Measurements from ENCODE around the gene CNPY4. TPM values are rescaled to one million over a fixed set of nuclear protein-coding genes. Genes with fewer than 3 reads are reported as not detected.
"Not testable (repeated sequence)": the region's sequence is repeated elsewhere in the genome, so short reads cannot be mapped to it uniquely, and the experiment has no call there.

CNPY4 gene
- total RNA-seq, 4 donors from 2014 or later, result 3.3 to 53.6 (median 24.7) TPM; not detected in 1

- Histone ChIP-seq H3K4me1 (peaks cover 0 to 3% of the 10 kb centered on the region in 2 donors), H3K27me3 (no peaks in the 10 kb centered on the region), H3K36me3 (no peaks in the 10 kb centered on the region), H3K9me3 (no peaks in the 10 kb centered on the region), H3K4me3 (peak overlapping the region; percentile 50 to 51), H3K27ac (peak overlapping the region; percentile 89 to 93)
- TF ChIP-seq POLR2A (IDR thresholded peaks at IDR 0.05), result no peak
- TF ChIP-seq, protein P1, sequence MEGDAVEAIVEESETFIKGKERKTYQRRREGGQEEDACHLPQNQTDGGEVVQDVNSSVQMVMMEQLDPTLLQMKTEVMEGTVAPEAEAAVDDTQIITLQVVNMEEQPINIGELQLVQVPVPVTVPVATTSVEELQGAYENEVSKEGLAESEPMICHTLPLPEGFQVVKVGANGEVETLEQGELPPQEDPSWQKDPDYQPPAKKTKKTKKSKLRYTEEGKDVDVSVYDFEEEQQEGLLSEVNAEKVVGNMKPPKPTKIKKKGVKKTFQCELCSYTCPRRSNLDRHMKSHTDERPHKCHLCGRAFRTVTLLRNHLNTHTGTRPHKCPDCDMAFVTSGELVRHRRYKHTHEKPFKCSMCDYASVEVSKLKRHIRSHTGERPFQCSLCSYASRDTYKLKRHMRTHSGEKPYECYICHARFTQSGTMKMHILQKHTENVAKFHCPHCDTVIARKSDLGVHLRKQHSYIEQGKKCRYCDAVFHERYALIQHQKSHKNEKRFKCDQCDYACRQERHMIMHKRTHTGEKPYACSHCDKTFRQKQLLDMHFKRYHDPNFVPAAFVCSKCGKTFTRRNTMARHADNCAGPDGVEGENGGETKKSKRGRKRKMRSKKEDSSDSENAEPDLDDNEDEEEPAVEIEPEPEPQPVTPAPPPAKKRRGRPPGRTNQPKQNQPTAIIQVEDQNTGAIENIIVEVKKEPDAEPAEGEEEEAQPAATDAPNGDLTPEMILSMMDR (IDR thresholded peaks at IDR 0.05), result peak in 1 of 4 experiments; percentile 13
- no peak for DNase-seq
- intact Hi-C loops (cut with DNase I; ENCODE audit: low total_unique reads), result loop anchor here (2.0 kb wide), 1 partner anchor 46 kb away; the partner anchor contains the start of gene ZNF3
Measured at GRCh38 chr7:100126239-100126930, 7.0 kb downstream of the CNPY4 start.

DNA sequence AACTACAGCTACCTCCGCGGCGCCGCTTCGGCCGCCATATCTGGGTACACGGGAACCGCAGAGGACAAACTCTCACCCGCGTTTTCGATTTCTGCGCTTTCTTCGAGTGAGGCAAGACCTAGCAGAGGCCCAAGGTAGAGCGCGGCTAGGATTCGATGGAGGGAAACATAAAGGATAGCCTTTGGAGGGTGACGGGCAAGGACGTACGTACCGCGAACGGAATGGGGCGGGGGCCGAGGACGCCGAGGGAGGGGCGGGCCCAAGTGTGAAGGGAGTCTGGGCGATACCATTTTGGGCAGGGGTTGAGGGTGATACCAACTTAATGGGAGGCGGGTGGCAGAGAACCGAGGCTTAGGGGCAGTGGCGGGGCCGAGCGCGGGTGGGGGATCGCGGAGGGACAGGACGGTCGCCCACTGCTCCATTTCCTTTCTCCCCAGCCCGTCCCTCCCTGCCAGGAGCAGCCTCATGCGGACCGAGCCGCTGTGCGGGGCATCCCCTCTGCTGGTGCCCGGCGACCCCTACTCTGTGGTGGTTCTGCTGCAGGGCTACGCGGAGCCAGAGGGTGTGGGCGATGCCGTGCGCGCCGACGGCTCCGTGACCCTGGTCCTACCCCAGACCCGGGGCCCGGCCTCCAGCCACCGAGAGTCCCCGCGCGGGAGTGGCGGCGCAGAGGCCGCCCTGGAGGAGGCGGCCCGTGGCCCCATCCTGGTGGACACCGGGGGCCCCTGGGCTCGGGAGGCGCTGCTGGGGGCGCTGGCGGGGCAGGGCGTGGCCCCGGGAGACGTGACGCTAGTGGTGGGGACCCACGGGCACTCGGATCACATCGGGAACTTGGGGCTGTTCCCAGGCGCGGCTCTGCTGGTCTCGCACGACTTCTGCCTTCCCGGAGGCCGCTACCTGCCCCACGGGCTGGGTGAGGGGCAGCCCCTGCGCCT lies 7.8 kb downstream of the CNPY4 start, which contains the start of gene MBLAC1:
TSS of gene MBLAC1 (plus strand) at position 37 of the 935 bp plus-strand sequence. CDS start at position 466, 429 bp downstream.
- H3K27ac ChIP-seq, result peak within 1 kb of the TSS; percentile 89 to 93
- TF ChIP-seq POLR2A (IDR thresholded peaks at IDR 0.05), result peak in 1 of 2 donors; percentile 42
- TF ChIP-seq, protein P1 (IDR thresholded peaks at IDR 0.05), result peak in 2 of 4 experiments; percentile 3 to 8
- intact Hi-C loops (cut with DNase I; ENCODE audit: low total_unique reads), result loop anchor here (2.0 kb wide), 1 partner anchor 46 kb away; the partner anchor contains the start of gene ZNF3

DNA sequence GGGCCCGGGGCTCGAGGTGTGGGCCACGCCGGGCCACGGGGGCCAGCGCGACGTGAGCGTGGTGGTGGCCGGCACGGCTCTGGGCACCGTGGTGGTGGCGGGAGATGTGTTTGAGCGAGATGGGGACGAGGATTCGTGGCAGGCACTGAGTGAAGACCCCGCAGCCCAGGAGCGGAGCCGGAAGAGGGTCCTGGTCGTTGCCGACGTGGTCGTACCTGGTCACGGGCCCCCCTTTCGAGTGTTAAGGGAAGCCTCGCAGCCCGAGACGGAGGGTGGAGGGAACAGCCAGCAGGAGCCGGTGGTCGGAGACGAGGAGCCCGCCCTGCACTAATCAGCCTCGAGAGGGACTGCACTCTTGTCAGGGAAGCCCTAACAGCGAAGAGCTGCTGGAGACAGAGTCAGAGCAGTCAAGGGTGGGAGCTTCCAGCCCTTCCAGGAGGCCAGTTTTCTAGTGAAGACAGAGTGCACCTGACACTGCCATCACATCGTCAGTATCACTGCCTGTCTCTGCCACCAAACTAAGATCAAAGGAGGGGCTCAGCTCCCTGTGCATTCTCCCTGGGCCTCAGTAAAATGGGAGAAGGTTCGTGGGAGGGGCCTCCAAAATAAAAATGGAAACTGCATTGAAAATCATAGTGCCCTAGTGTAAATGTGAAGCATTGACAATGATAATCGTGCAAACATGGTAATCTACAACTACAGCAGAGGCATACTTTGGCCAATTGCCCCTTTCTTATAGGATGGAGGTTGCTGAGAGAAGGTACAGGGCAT lies 8.6 kb downstream of the CNPY4 start:
- intact Hi-C loops (cut with DNase I; ENCODE audit: low total_unique reads), result loop anchor here (2.0 kb wide), 1 partner anchor 47 kb away; the partner anchor contains the start of gene ZNF3
- peaks cover 0 to 3% of the 10 kb centered on the region in 2 donors for H3K4me1 ChIP-seq

More for the DNA sequence above, 7.8 kb downstream of the CNPY4 start, which contains the start of gene MBLAC1:
- no peaks in the 10 kb centered on the region for H3K36me3 ChIP-seq
- H3K9me3 ChIP-seq, result no peaks in the 10 kb centered on the region
- DNase-seq, result peak; percentile 91 to 93
- peak within 1 kb of the TSS; percentile 50 to 51 for H3K4me3 ChIP-seq
- H3K4me1 ChIP-seq, result peaks cover 0 to 3% of the 10 kb centered on the region in 2 donors
- no peaks in the 10 kb centered on the region for H3K27me3 ChIP-seq

GRCh38 chr7:100128637-100128963 lies 9.2 kb downstream of the CNPY4 start:
- TF ChIP-seq, protein P1 (IDR thresholded peaks at IDR 0.05), result no peak
- no peak for TF ChIP-seq POLR2A (IDR thresholded peaks at IDR 0.05)
- no peaks in the 10 kb centered on the region for H3K9me3 ChIP-seq
- peaks cover 0 to 3% of the 10 kb centered on the region in 2 donors for H3K4me1 ChIP-seq
- no peak overlapping the region for H3K4me3 ChIP-seq
- DNase-seq, result no peak
- no peaks in the 10 kb centered on the region for H3K36me3 ChIP-seq
- H3K27ac ChIP-seq, result peak overlapping the region in 1 of 2 donors; percentile 89
- no peaks in the 10 kb centered on the region for H3K27me3 ChIP-seq
- intact Hi-C loops (cut with DNase I; ENCODE audit: low total_unique reads), result no loop called here

More for the DNA sequence above, 8.6 kb downstream of the CNPY4 start:
- Histone ChIP-seq H3K9me3 (no peaks in the 10 kb centered on the region), H3K4me3 (peak overlapping the region; percentile 50 to 51), H3K36me3 (no peaks in the 10 kb centered on the region), H3K27me3 (no peaks in the 10 kb centered on the region), H3K27ac (peak overlapping the region; percentile 89 to 93)
- no peak for TF ChIP-seq POLR2A (IDR thresholded peaks at IDR 0.05)
- TF ChIP-seq, protein P1 (IDR thresholded peaks at IDR 0.05), result no peak
- peak in 1 of 2 donors; percentile 35 for DNase-seq

- H3K4me1 ChIP-seq; H3K4me3 ChIP-seq; DNase-seq; intact Hi-C loops (cut with DNase I; ENCODE audit: low total_unique reads); H3K9me3 ChIP-seq; H3K36me3 ChIP-seq; H3K27ac ChIP-seq; H3K27me3 ChIP-seq: not testable (repeated sequence)
Measured at GRCh38 chr7:100130220-100130607, 10.8 kb downstream of the CNPY4 start.

Data from uterus (tissue), 4 donors.